HG03521 (cell line): ENCODE measurements around the gene IPO11.

Experiments used
- ATAC-seq: cut with Tn5 transposase; IDR thresholded peaks from one replicate; pipeline ENCODE4 v1.9.1; 2021; ENCODE audit warnings: mild to moderate bottlenecking, moderate library complexity; ENCODE audit not compliant: unreplicated experiment

Gene IPO11

DNA sequence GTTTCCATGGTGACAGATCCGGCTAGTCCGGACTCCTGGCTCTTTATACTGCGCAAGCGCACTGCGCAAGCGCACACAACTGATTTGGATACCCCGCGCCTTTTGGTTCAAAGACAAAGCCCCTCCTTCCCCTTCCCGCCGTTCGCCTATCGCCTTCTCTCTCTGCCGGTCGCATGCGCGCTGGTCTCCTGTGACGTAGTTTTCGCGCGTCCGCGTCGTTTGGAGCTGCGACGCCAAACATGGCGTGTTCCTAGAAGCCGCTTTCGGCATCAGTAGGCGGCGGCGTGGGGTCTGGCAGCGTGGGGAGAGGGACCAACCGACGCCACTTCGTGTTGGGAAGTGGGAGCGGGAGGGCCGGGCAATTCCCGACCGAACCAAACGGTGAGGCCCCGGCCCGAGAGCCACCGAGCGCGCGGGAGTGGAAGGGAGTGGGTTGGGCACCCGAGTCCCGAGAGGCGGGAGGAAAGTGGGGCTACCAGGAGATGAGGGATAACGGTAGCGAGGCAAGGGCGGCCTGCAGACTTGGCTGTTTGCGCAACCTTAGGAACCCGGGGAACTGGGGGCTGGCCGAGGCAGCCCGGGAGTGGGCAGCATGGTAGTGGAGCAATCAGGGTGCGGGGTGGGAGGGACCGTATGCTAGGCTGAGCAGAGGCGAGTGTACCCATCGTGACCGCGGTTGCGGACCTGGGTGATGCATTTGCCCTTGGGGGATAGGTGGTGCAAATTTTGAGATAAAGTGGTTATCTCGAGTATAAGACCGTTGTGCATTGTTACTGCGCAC, at the start of gene IPO11:
IPO11 (plus strand) TSS at position 215 of the 781 bp plus-strand sequence. CDS start 24,517 bp downstream, outside the sequence.
- peak; percentile 97 for ATAC-seq

DNA sequence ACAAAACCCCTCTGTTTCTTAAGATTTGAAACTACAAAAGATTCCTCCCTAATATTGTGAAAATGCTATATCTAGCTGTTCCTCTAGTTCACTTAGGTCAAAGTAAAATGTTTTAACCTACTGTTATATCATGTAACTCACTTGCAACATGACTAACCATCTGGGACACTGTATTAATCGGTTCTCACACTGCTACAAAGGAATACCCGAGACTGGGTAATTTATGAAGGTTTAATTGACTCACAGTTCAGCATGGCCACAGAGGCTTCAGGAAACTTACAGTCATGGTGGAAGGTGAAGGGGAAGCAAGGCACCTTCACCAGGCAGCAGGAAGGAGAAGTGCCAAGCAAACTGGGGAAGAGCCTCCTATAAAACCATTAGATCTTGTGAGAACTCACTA, 43.5 kb upstream of the IPO11 start:
- no peak for ATAC-seq

DNA sequence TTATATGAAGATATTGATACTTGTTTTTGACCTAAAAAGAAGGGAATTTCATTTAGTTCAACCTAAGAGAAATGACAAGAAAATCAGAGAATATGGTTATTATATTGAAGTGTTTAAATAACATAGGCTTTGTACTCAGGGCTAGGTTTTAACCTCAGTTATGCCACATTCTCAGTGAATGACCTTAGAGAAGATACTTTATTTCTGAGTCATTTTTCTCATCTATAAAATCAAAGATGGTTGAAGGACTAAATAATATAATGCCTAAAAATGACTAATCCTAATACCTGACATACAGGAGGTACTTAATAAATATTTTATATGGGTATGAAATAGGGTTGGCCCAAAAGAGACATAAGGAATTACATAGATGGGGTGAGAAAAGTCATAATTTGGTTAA, 41.2 kb upstream of the IPO11 start:
- no peak for ATAC-seq

DNA sequence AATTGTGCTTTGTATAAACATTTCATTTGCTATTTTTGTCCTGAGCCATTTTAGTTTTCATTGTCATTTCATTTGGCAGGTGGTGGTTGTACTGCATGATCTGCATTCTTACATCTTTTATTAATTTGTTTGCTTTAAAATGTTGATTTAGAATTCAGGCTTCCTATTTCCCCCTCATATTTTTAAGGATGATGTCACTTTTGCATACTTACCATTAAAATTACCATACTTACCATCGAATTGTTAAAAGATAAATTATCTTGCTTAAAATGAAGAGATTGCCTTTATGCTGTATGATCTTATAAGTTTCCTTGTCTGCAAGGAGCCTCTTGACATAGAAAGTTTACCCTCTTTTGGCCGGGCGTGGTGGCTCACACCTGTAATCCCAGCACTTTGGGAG, 40.0 kb upstream of the IPO11 start:
- no peak for ATAC-seq

DNA sequence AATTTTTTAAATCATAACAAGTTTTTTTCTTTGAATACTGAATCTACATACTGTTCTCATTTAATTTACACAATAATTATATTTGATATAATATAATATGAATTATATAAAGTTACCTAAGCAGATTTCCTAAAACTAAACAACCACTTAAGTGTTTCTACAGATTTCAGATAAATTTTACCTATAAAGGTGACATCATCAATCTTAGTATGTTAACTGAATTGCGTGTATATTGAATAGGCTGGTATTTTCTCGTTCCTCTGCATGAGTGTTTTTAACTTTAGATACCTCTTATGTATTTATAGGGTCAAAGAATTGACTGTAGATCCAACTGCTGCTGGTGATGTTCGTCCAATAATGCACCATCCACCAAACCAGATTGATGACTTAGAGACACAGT, 39.2 kb upstream of the IPO11 start:
- no peak for ATAC-seq

DNA sequence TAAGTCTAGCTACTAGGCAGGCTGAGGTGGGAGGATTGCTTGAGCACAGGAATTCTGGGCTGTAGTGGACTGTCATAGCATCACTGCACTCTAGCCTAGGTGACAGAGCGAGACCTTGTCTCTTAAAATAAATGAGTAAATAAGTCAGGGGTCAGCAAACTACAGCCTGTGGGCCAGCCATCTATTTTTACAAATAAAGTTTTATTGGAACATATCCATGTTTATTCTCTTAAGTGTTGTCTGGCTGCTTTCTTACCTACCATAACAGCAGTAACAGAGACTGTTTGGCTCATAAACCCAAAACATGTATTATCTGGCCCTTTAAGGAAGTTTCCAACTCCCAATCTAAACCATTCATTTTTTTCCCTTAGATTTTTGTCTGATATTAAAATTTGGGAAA, 38.5 kb upstream of the IPO11 start:
- no peak for ATAC-seq

DNA sequence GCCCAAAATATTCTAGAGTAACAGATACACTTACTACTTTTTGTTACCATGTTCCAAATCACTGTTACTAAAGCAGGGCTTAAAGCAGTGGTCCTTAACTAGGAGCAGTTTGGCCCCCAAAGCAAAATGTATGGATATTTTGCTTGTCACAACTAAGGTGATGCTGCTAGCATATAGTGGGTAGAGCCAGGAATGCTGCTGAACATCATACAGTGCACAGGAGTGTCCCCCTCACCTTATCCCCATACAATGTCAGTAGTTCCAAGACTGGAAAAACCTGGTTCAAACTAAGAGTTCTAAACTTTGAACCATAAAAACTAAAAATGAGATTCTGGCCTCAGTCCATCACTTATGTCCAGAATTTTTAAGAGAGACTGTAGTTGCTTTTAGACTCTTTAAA, 36.9 kb upstream of the IPO11 start:
- no peak for ATAC-seq

DNA sequence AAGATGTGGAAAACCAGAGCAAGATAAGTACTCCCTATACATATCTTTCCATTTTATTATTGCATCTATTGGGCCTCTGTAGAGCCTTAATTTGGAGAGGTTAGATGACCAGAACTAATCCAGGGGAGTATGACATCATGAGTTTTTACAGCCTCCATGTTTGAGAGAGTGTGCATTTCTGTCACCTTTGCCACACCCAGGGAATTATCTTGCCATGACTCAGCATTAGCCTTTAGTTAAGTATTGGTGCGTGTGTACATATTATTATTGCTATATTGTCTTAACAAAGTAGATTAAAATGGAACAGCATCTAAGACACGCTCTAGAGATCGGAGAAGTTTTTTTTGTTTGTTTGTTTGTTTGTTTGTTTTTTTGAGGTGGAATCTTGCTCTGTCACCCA, 36.5 kb upstream of the IPO11 start:
- no peak for ATAC-seq

DNA sequence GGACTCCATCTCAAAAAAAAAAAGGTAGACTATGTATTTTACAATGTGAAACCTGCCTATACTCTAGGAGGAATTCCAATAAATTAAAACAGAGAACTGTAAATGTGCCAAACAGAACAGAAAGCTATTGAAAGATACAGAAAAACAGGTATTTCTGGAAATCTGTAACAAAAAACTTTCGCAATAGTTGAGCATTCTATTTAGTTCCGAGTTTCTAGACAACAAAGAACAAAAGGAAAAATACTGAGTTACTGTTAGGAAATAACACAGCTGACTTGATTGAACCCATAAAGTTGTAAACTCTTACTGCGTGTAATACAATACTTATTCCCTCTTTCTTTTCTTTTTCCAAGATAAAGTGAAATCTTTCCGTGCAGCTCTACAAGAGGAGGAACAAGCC, 27.4 kb upstream of the IPO11 start:
- ATAC-seq, result no peak

DNA sequence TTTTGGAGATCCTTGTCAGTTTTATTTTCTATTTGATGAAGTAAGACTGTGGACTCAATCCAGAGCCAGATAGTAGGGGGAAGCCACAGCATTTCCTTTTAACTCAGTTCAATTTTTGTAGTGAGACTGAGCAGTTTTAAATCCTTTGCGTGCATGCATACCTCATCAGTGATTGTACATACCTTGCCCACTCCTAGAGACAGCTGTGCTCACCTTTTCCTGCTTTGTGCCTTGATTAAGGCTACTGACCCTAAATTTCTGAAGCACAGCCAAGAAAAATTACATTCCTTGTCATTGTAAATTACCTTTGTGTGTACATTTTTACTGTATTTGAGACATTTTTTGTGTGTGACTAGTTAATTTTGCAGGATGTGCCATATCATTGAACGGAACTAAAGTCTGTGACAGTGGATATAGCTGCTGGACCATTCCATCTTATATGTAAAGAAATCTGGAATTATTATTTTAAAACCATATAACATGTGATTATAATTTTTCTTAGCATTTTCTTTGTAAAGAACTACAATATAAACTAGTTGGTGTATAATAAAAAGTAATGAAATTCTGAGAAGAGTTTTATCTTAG, 26.7 kb upstream of the IPO11 start:
- no peak for ATAC-seq

DNA sequence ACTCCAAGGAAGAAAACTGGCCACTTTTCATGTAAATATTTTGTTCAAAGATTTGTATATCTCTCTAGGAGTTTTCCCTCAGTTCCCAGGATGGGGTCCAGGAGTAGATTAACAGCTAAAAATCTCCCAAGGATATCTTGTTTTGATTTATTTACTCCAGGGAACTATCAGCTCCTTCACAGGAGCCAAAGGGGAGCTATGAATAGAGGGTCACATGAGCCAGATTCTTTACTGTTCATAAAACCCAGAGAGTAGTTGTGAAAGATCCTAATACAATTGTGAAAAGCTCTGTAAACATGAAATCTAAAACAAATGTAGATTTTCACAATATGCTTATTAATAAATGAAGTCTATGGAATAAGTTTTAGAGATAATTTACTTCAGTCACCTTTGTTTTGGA, 25.7 kb upstream of the IPO11 start:
- ATAC-seq, result no peak

DNA sequence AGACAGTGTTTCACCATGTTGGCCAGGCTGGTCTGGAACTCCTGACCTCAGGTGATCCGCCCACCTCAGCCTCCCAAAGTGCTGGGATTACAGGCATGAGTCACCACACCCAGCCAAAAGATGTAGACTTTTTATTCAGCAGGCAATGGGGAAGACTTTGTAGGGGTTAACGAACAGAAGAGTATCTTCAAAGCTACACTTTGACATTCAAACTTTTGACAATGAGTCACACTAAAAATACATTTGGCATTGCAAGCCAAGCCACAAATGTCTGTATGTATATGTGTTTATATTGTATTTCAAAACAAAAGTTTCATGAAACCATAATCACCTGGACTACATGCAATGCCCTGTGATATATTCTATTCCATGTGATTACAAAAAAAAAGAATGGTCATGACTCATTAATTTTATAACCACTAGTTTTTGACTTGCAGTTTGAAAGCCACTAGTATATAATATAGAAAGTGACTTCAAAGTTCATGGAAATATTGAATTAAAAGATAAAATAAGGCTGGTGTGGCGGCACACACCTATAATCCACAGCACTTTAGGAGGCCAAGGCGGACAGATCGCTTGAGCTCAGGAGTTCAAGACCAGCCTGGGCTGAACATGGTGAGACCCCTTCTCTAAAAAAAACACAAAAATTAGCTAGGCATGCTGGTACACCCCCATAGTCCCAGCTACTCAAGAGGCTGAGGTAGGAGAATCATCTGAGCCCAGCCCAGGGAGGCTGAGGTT, 17.2 kb upstream of the IPO11 start:
- ATAC-seq, result no peak

DNA sequence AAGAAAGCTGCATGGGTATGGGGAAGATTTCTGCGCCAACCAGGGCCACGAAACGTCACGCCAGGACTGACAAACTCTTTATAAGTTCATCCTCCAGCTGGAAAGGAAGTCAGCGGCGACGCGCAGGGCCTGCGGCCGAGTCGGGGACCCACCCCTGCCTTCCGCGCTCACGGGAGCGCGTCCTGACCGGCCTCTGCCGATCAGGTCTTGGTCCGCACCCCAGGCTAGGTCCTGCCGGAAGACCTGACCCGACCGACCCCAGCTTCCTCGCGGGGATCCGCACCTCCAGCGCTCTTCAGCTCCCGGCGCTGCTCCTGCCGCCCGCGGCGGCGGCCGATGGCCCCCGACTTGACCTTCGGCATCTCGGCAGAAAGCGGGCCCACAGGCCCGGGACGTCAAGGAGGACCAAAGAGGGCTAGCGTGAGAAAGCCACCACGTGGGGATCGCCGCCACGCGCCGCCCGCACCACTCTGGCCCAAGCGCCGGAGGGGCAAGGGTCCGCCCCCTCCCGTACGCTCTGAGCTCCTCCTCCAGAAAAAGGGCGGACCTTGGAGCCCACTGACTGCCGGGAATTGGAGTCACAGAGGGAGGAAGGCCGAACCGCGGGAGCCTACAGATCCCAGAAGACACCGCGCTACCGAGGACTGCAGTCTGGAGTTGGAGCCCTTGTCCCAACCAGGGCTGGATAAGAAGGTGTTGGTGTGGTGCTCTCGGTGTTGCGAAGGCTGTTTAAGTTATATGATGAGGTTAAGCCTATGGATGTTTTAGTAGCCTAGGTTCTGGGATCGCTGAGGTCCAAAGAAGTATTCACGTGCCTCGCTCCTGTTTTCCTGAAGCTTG, 8.9 kb upstream of the IPO11 start, which contains the start of gene DIMT1:
DIMT1 (minus strand) TSS at position 495 of the 840 bp plus-strand sequence; CDS start at position 362, 133 bp downstream.
- peak; percentile 97 for ATAC-seq

DNA sequence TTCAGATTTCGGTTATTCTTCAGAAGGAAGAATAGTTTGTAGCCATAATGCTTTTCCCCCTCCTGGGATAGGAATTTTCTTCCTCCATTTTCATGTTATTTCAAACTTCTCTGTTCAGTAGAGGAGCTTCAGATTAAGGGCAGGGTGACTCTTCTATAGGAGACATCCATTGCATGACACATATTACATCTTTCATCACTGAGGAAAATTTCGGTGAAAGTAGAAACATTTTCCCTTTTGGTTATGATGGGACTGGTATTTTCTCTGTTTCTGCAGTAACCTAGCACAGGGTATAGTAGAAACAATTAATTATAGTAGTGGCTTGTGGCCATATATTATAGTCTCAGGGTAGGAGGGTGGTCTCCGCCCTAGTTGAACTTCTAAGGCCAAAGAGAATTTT, 1.1 kb downstream of the IPO11 start:
- ATAC-seq, result no peak

DNA sequence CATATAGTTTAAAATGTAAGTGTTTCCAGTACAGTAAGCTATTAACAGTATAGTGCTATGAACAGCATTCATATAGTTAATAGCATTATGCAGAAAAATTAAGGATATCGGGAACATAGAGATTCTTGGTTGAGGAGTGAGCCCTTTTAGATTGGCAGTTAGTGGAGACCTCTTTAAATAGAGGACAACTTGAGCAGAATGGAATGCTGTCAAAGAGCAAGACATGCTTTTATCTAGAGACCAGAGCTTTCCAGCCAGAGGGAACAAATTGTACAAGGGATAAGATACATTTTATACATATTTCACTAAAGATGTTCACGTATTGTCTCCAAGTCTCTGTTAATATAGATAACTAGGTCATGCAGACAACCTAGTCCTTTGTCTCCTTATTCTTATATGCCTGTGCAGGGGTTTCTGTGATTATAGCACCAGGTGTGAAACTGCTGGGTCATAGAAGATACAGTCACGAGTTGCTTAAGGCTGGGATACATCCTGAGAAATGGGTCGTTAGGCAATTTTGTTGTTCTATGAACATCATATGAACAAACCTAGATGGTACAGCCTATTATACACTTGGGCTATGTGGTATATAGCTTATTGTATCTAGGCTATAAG, 6.0 kb downstream of the IPO11 start:
- no peak for ATAC-seq

DNA sequence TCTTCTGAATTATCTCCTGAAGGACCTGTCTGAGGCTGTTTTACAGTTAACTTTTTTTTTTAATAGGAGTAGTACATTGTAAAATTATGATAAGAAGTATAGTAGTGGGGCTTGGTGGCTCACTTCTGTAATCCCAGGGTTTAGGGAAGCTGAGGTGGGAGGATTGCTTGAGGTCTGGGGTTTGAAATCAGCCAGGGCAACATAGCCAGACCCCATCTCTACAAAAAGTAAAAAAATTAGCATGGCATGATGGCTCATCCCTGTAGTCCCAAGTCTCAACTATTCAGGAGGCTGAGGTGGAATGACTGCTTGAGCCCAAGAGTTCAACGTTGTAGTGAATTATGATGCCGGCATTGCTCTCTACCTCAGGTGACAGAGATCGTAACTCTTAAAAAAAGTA, 7.0 kb downstream of the IPO11 start:
- ATAC-seq, result no peak

DNA sequence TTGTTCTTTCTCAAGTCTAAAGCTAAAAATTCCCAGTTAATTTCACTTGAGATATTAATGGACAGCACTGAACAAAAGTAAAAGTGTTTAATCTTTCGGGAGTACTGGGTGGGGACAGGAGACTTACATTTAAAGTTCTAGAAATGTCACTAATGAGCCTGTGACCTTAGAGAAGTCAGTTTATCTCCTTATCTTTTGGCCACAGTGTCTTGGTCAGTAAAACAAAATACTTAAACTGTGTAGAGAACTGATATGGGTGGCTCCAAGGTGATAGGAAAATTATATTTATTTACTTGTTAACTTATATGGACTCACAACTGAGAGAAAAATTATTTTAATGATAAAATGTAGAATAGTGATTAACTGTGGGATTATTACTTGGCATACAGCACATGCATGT, 8.9 kb downstream of the IPO11 start:
- no peak for ATAC-seq

DNA sequence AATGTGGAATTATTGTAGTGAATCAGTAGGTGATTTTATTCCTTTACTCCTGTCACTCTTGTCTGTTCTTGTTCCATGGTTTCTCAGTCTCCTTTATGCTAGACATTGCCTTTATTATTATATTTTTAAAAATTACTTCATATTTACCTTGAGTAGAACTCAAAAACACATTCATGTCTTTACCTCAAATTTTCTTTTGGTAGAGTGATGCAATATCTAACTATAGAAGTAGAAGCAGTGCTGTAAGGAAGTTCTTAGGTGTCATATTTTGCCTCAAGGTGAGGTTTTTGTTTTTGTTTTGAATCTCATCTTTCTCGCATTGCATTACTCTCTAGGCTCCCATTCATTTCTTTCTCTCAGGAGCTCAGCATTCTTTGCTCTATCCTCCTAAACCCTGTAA, 12.2 kb downstream of the IPO11 start:
- no peak for ATAC-seq

DNA sequence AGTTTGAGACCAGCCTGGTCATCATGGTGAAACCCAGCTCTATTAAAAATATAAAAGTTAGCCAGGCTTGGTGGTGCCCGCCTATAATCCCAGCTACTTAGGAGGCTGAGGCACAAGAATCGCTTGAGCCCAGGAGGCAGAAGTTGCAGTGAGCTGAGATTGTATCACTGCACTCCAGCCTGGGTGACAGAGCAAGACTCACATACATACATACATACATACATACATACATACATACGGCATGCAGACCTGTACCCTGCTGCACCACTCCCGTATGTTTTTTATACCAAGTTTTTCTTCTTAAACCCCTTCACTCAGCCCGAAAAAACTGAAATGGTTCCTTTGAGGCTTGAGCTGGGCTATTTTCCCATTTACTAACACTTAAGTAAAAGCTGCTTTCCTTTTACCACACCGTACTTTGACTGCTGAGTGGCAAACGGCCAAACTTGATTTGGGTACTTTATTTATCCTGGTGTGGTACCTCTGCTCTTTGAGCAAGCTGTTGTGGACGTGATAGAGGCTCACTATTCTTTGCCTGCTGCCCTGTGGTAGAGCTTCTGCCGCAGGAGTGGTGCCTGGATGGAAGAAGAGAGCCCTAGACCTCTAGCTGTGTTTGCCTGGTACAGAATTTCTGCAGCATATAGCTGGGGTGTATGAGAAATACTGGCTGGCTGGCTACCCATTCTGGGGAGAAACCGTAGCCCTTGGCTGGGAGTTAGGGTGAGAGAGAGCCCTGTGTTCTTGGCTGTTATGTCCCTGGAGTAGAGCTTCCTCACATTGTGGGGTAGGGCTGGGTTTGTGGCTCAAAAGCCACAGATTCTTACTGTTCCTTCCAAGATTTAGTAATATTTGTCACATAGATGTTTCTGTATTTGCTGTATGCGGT, 19.4 kb downstream of the IPO11 start:
- ATAC-seq, result no peak

DNA sequence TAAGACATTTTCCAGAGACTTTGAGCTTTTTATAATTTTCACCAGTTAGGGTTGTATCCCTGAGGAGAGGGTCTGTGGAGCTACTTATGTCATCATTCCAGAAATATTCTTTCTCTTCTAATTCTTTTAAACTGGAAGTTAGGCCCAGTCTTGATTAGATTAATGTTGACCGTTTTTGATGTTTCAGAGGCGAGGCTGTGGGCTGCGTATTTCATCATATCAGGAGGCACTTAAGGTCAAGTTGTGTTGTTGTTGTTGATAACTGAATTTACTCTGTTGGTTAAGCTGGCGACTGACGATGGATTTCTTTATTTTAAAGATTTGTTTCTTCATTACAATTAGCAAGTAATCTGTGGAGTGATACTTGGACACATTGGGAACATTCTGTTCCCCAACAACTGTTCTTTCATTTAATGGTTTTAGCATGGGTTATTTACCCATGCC, 20.1 kb downstream of the IPO11 start:
- no peak for ATAC-seq
